NOMO-1 treated with DMSO at 0.1 percent for 48 hours (cell line): ENCODE data around the gene ANKRD18B.
"Not testable (repeated sequence)": the region's sequence is repeated elsewhere in the genome, so short reads cannot be mapped to it uniquely, and the experiment has no call there.

Experiments used
- DNase-seq: peaks from one replicate; lab custom pipeline; 2025; ENCODE audit not compliant: unreplicated experiment; lab: John Stamatoyannopoulos, UW

Gene ANKRD18B

DNA sequence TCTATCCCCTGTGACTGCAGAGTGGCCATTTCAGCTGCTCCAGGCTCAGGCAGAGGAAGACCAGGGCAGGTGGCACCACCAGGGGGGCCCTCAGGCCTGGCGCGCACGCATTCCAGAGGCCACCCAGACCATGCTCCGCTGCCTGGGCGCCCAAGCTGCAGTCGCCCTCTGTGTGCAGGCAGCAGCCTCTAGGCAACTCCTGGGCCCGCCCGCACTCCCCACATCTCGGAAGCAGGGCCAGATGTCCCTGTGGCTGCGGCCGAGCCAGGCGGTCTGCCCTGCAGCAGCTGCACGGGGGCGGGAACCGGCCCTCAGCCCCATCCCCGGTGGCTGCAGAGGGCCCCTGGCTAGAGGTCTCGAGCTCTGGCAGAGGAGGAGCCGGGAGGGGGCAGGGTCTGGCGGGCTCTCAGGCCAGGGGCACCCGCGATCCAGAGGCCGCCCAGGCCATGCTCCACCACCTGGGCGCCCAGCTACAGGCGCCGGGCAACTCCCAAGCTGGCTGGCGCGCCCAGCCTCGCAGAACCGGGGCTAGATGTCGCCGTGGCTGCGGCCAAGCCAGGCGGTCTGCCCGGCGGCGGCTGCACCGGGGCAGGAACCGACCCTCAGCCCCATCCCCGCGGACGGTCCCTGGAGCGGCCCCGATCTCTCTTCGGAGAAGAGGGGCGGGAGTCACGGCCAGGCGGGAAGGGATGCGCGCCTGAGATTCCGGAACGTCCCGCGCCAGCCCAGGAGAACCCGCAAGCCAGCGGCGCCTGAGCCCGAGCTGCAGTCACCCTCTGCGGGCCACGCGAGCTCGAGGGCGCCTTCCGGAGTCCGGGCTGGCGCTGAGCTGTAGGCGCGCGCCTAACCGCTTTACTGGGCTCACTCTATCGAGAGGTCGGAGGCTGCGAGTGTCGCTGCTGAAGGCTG is at the start of gene ANKRD18B:
Gene ANKRD18B, plus strand, starts transcription at position 855 of the 909 bp plus-strand sequence. CDS start 239 bp downstream, outside the sequence.
- DNase-seq = peak; percentile 17

DNA sequence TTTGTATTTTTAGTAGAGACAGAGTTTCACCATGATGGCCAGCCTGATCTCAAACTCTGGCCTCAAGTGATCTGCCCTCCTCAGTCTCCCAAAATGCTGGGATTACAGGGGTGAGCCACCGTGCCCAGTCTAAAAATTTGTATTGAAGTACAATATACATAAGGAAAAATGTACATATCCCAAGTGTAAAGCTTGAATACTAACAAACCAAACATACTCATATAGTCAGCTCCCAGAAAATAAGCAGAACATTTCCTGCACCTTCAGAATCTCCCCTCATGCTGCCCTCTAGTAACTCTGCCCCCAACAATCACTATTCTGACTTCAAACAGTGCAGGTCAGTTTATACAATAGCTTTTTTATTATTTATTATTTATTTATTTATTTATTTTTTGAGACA is 48.7 kb upstream of the ANKRD18B start:
- no peak for DNase-seq

DNA sequence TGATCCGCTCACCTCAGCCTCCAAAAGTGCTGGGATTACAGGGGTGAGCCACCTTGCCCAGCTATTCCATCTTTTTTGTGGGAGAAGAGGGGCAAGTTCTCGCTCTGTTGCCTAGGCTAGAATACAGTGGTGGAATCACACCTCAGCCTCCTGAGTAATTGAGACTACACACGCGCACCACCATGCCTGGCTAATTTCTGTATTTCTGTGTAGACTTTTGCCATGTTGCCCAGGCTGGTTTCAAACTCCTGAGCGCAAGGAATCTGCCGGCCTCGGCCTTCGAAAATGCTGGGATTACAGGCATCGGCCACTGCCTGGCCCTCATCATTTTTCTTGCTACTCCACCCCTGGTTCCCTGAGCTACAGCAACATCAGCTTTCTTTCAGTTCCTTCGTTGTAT is 47.5 kb upstream of the ANKRD18B start:
- DNase-seq = no peak

DNA sequence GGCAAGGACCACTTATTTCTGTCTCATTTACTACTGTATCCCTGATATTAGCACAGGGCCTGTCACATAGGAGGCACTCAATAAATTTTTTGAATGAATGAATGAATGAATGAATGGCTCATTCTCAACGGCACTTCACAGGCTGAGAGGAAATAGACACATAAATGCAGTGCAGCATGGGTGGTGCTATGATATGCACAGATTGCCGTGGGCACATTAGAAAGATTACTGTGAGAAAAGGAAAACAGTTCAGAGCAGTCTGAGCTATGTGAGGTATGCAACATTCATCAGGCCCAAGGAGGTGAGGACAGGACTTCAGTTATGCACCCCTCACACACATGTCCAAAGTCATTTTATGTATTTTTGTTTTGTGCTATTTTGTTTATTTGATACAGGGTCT is 43.9 kb upstream of the ANKRD18B start:
- DNase-seq = no peak

DNA sequence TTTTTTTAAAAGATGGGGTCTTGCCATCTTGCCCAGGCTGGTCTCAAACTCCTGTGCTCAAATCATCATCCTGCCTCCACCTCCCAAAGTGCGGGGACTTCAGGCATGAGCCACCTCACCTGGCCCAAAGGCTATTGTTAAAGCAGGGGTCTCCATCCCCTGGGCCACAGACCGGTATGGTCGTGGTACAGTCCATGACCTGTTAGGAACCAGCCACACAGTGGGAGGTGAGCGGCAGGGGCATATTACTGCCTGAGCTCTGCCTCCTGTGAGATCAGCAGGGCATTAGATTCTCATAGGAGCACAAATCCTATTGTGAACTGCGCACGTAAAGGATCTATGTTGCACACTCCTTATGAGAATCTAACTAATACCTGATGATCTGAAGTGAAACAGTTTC is 43.1 kb upstream of the ANKRD18B start:
- DNase-seq = no peak

DNA sequence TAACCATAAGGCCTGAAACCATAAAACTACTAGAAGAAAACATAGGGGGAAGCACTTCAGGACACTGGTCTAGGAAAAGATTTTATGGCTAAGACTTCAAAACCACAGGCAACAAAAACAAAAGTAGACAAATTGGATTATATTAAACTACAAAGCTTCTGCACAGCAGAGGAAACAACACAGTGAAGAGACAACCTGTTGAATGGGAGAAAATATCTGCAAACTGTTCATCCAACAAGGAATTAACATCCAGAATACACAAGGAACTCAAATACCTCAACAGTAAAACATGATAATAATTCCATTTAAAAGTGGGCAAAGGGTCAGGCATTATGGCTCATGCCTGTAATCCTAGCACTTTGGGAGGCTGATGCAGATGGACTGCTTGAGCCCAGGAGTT is 38.7 kb upstream of the ANKRD18B start:
- DNase-seq = not testable (repeated sequence)

DNA sequence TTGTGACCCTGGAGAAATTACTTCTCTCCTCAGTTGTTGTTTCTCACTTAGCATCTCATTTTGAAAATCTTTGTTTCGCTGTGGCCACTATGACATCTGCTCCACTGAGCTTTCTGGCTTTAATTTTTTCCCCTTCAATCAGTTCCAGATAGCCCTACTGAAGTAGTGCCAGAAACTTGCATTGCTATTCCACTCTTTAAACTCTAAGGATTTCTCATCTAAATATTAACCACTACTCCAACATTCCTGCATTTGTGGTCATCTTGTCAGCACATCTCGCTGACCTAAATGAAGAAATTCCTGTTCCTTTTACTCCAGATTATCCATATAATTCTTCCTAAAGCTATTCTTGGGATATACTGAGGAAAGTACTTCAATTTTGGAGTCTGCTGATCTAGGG is 35.0 kb upstream of the ANKRD18B start:
- DNase-seq = no peak

DNA sequence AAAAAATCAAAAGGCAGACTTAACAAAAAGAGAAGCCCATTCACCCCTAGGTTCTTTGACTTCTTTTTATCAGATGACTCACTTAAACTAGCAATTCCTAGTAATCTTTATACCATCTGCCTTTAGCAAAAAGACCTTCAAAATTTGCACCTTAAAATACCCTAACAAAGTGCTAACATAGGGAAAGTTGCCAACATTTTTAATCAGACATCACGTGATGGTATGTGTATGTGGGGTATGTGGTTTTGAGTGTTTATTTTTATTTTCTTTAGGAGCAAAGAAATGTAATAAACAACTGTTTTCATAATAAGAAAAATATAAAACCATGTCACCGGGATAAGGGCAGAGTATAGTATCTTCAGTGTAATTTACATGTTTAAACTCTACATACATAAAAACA is 30.2 kb upstream of the ANKRD18B start:
- DNase-seq = not testable (repeated sequence)

DNA sequence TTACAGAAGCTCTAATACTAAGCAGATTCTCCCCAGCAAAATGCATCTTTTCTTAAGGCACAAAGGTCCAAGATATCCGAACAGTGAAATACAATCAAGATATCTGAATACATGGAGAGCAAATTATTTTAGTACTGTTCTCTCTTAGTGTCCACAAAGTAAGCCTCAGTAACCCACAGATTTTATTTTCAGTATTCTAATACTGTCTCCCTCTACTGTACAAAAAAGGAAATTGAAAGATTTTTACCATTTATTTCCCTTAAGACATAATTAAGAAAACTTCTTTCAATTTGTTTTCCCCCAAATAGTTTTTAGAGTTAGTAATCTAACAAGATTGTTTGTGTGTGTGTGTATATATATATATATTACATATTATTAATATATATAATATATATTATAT is 25.7 kb upstream of the ANKRD18B start:
- DNase-seq = peak; percentile 25

DNA sequence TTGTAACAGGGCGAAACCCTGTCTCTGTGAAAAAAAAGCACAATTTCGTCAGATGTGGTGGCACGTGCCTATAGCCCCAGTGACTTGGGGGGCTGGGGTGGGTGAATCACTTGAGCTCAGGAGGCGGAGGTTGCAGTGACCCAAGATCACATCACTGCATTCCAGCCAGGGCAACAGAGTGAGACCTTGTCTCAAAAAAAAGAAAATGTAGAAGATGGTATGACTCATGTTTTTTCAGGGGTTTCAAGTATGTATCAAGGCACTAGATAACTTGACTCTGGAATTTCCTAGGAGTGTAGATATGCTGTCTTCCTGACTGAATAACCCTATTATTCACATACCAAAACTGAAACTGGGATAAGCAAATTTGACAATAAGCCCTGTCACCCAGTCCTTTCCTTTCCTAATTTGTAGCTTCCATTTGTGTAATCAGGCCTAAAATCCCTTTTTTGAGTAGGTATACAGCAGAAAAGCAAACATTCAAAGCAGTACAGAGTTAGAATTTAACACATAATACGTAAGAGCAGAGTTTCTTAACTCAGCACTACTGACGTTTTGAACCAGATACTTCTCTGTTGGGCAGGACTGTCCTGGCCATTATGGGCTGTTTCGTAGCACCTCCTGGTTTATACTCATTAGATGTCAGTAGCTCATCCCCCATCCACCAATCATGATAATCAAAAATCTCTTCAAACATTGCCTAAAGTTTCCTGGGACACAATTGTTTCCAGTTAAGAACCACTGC is 17.3 kb upstream of the ANKRD18B start:
- DNase-seq = no peak

DNA sequence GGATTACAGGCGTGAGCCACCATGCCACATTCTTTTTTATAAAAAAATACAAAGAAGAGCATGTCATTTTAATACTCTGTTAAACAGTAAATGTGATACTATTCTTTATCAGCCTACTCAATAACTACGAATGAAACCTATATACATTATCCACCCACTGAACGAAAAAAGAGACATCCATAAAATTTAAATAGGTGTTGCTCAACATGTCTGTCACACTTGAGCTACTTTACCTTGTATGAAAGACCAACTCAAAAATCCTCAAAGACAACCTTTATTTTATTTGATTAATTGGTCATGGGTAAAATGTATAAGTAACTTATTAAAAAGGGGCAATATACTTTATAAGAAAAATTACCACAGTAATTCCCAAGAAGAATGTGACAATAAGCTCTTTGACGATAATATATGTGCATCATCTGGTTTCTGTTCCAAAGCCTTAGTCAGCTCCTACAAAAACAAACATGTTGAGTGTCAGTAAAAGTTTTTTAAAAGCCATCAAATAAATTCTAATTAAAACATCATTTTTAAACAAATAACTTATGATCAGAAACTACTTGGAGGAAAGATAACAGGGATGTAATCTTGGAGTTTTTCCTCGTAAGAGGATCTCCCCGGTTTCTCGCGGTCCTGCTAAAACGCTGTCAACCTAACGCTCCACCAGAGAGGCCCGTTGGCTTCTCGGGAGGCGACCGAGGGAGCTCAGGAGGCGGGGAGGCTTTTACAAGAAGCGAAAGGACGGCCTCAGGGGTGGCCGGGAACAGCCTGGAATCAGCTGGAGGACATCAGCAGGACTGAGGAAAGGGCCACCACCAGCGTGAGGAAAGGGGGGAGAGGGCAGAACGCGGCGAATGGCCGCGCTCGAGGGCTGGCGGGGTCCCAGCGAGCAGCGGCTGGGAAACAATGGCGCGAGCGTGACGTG is 13.5 kb upstream of the ANKRD18B start:
- DNase-seq = peak; percentile 64

DNA sequence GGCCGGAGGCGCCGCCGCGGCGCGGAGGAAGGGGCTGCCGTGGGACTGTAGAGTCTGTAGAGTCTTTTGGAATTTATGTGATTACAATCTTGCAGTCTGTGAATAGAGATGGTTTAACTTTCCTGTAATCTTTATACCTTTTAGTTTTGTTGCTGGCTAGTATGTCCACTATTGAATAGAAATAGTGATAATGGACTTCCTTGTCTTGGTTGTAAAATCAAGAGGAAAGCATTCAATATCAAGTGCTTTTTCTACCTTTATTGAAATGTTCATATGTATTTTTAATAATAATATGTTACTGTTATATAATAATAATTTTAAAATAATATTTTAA is 12.9 kb upstream of the ANKRD18B start:
- not testable (repeated sequence) for DNase-seq

DNA sequence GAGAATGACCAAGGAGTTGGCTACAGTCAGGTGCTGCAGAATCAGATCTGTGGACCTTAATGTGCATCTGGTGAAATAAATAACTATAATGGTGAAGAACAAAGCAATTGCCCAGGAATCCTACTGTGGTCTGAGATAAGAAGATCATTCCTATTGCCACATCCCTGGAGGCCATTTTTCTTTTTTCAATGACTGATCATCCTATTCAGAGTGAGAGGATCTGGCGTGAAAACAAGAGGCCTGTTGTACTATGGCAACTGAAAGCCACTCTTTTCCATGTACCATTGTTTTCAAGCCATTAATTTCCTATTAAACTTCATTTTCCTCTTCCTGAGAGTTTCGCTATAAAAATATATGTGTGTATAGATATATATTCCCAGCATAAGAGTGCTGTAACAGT is 11.5 kb upstream of the ANKRD18B start:
- DNase-seq = not testable (repeated sequence)

DNA sequence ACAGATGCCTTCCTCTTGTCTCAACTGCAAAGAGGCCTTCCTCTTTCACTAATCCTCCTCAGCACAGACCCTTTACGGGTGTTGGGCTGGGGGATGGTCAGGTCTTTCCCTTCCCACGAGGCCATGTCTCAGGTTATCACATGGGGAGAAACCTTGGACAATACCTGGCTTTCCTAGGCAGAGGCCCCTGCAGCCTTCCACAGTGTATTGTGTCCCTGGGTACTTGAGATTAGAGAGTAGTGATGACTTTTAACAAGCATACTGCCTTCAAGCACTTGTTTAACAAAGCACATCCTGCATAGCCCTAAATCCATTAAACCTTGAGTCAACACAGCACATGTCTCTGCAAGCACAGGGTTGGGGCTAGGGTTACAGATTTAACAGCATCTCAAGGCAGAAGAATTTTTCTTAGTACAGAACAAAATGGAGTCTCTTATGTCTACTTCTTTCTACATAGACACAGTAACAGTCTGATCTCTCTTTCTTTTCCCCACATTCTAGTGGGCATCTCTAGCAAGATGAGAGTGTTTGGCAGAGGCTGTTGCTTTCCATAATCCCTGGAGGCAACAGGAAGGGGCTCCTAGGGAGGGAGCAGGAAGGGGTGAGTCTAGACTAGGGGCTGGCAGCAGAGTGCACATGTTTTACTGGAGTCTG is 8.6 kb upstream of the ANKRD18B start:
- DNase-seq = not testable (repeated sequence)

DNA sequence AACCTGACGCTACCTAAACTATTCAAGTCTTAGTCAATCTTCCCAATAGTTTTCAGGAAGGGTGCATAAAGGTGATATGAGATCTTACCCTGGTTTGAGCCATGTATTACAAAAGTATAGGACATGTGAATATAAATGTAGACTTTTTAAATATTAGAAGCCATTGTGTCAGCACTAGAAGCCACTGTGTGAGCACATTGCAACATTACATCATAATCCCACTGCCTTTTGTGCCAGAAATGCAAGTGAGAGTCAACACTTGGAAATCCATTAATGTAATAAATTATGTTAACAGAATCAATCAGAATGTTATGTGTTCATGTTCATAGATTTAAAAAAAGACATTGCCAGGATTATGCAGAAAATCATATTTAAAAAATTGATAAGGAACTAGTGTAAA is 7.7 kb upstream of the ANKRD18B start:
- not testable (repeated sequence) for DNase-seq

DNA sequence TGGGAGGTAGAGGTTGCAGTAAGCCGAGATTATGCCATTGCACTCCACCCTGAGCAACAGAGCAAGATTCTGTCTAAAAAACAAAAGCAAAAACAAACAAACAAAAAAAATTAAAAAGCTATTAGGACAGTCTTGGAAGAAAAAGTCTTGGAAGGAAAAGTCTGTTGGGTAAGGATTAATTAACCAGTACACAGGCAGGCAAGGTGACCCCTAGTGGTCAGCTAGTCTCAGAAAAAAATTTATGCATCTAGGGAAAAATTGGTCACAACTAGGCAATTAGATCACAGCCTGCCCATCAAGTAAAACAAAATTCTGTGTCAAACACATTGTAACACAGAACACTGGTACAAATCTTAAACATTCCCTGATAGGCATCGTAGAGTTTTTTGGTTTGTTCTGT is 6.7 kb upstream of the ANKRD18B start:
- DNase-seq = peak; percentile 37

DNA sequence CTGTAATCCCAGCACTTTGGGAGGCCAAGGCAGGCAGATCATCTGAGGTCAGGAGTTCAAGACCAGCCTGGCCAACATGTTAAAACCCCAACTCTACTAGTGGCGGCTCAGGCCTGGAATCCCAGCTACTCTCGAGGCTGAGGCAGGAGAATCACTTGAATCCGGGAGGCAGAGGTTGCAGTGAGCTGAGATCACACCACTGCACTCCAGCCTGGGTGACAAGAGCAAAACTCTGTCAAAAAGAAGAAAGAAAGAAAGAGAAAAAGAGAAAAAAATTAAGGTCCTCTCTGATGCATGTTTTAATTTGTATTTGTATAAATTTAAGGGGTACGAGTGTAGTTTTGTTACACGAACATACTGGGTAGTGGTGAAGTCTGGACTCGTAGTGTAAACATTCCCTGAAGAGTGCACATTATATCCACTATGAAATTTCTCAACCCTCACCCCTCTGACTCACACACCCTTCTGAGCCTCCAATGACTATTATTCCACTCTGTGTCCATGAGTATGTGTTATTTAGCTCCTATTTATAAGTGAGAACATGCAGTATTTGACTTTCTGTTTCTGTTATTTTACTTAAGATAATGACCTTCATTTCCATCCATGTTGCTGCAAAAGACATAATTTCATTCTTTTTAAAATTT is 6.0 kb upstream of the ANKRD18B start:
- not testable (repeated sequence) for DNase-seq

DNA sequence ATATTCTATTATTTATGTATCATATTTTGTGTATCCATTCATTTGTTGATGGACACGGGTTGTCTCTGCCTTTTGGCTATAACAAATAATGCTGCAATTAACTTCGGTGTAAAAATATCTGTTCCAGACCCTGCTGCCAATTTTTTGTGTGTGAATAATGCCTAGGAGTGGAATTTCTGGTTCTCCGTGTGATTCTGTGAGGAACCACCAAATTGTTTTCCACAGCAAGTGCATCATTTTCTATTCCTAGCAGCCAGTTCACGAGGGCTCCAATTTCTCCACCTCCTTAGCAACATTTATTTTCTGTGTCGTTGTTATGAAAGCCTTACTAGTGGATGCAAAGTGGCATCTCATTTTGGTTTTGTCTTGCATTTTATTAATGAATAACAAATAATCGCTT is 2.2 kb upstream of the ANKRD18B start:
- not testable (repeated sequence) for DNase-seq

DNA sequence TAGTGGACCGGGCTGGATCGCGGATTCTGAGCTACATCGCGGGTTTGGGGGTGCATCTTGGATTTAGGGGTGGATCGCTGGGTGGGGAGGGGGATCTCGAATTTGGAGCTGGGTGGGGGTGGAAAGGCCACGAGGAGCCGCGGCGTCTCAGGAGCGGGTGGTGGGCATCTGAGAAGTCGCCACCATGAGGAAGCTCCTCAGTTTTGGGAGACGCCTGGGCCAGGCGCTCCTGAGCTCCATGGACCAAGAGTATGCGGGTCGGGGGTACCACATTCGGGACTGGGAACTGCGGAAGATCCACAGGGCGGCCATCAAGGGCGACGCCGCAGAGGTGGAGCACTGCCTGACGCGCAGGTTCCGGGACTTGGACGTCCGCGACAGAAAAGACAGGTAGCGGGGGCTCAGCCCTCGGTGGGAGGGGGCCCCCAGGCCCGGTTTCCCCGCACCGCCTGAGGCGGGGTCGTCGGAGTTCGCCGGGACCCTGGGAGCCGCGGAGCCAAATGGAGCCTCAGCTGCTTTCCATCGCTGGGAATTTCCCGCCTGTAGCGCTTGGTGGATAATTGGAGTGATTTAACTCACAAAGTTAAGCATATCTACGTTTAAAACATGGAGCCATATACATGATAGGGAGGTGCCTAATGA is 376 bp downstream of the ANKRD18B start:
- DNase-seq = no peak

DNA sequence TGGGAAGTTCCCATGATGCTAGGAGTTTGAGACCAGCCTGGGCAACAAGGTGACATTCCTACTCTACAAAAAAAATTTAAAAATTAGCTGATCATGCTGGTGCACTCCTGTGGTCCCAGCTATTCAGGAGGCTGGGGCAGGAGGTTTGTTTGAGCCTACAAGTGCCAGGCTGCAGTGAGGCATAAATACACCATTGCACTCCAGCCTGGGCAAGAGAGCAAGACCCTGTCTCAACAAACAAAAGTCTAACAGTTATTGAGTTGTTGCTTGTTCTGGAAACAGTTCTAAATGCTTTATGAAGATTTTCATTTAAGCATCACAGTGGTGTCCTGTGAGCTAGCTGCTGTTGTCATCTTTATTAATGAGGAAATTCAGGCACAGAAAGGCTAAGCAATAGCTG is 4.0 kb downstream of the ANKRD18B start:
- DNase-seq = not testable (repeated sequence)
